DOHH2 (cell line): Measurements from ENCODE around the gene MDH1.
"Not testable (repeated sequence)": the region's sequence is repeated elsewhere in the genome, so short reads cannot be mapped to it uniquely, and the experiment has no call there.

ENCODE experiments used
- H3F3A ChIP-seq: fragments of 200-600 bp; sonication (generic), shearing (Covaris generic); 2 replicates; pipeline ENCODE4 v1.6.0; 2016; ENCODE audit warnings: antibody characterized with exemption, mild to moderate bottlenecking; ENCODE audit not compliant: control insufficient read depth, insufficient read depth
- H3K27ac ChIP-seq: fragments of 200-600 bp; sonication (generic); 2 replicates; pipeline ENCODE4 v1.5.1; 2014; ENCODE audit warnings: low read depth, mild to moderate bottlenecking, low read length, moderate library complexity
- H3K27me3 ChIP-seq: fragments of 200-600 bp; sonication (generic); 2 replicates; pipeline ENCODE4 v1.6.1; 2014; ENCODE audit warnings: mild to moderate bottlenecking, low read length, mixed read lengths; ENCODE audit not compliant: control insufficient read depth
- H3K36me3 ChIP-seq: fragments of 200-600 bp; sonication (generic); 2 replicates; pipeline ENCODE4 v1.6.1; 2014; ENCODE audit warnings: mild to moderate bottlenecking, low read length, moderate library complexity, mixed read lengths; ENCODE audit not compliant: control insufficient read depth
- H3K4me1 ChIP-seq: fragments of 200-600 bp; sonication (generic); 2 replicates; pipeline ENCODE4 v1.6.1; 2014; ENCODE audit warnings: mild to moderate bottlenecking, low read length, mixed read lengths; ENCODE audit not compliant: control insufficient read depth
- H3K4me2 ChIP-seq: fragments of 200-600 bp; sonication (generic); 2 replicates; pipeline ENCODE4 v1.6.0; 2014; ENCODE audit warnings: mild to moderate bottlenecking, low read length, moderate library complexity
- H3K4me3 ChIP-seq: fragments of 200-600 bp; sonication (generic); 2 replicates; pipeline ENCODE4 v1.5.1; 2014; ENCODE audit warnings: mild to moderate bottlenecking, low read length, mixed read lengths
- H3K79me2 ChIP-seq: fragments of 200-600 bp; sonication (generic); 2 replicates; pipeline ENCODE4 v1.6.1; 2014; ENCODE audit warnings: mild to moderate bottlenecking, low read length, mixed read lengths; ENCODE audit not compliant: control insufficient read depth
- H3K9me2 ChIP-seq: fragments of 200-600 bp; sonication (generic); replicated peaks from 2 replicates; pipeline ENCODE4 v1.6.1; 2014; ENCODE audit warnings: mild to moderate bottlenecking, low read length, mixed read lengths; ENCODE audit not compliant: control insufficient read depth
- H3K9me3 ChIP-seq: fragments of 200-600 bp; sonication (generic); 2 replicates; pipeline ENCODE4 v1.6.1; 2014; ENCODE audit warnings: antibody characterized with exemption, low read length, mixed read lengths; ENCODE audit not compliant: control insufficient read depth, insufficient read depth
- H4K20me1 ChIP-seq: fragments of 200-600 bp; sonication (generic); 2 replicates; pipeline ENCODE4 v1.6.0; 2014; ENCODE audit warnings: low read depth, mild to moderate bottlenecking, antibody characterized with exemption, low read length, moderate library complexity; ENCODE audit not compliant: control insufficient read depth, insufficient read depth
- CTCF ChIP-seq: fragments of 200-600 bp; sonication (generic); IDR thresholded peaks from one replicate; pipeline ENCODE4 v1.5.1; 2014; ENCODE audit warnings: antibody characterized with exemption, mild to moderate bottlenecking, low read depth, low read length; ENCODE audit not compliant: poor library complexity, severe bottlenecking
- EZH2phosphoT487 ChIP-seq: fragments of 200-600 bp; sonication (generic); IDR thresholded peaks from 2 replicates; pipeline ENCODE4 v1.6.1; 2017; ENCODE audit warnings: borderline replicate concordance, mild to moderate bottlenecking, antibody characterized with exemption, low read length, moderate library complexity, mixed read lengths

MDH1 gene

GRCh38 chr2:63545023-63545422 is 43.7 kb upstream of the MDH1 start:
- Histone ChIP-seq H3K9me3 (no peaks in the 10 kb centered on the region), H3K27me3 (no peaks in the 10 kb centered on the region), H3F3A (no peaks in the 10 kb centered on the region), H3K4me1 (no peaks in the 10 kb centered on the region), H3K79me2 (no peaks in the 10 kb centered on the region), H3K9me2 (no peaks in the 10 kb centered on the region), H4K20me1 (no peaks in the 10 kb centered on the region), H3K27ac (no peak overlapping the region), H3K4me3 (no peak overlapping the region), H3K4me2 (no peak overlapping the region), H3K36me3 (no peaks in the 10 kb centered on the region)
- TF ChIP-seq EZH2phosphoT487 (no peak), CTCF (no peak)

- no peaks in the 10 kb centered on the region for H3F3A ChIP-seq
- no peak overlapping the region for H3K4me2 ChIP-seq
- H3K9me2 ChIP-seq, result no peaks in the 10 kb centered on the region
- H3K36me3 ChIP-seq, result no peaks in the 10 kb centered on the region
- no peaks in the 10 kb centered on the region for H3K4me1 ChIP-seq
- no peak overlapping the region for H3K27ac ChIP-seq
- H3K79me2 ChIP-seq, result no peaks in the 10 kb centered on the region
- H3K4me3 ChIP-seq, result no peak overlapping the region
- TF ChIP-seq CTCF (no peak), EZH2phosphoT487 (no peak)
- no peaks in the 10 kb centered on the region for H4K20me1 ChIP-seq
- no peaks in the 10 kb centered on the region for H3K27me3 ChIP-seq
- H3K9me3 ChIP-seq, result no peaks in the 10 kb centered on the region
Measured at GRCh38 chr2:63553049-63553448, 35.7 kb upstream of the MDH1 start.

- TF ChIP-seq EZH2phosphoT487 (no peak), CTCF (no peak)
- Histone ChIP-seq H3F3A (no peaks in the 10 kb centered on the region), H3K79me2 (no peaks in the 10 kb centered on the region), H3K9me3 (no peaks in the 10 kb centered on the region), H3K4me3 (no peak overlapping the region), H3K4me1 (no peaks in the 10 kb centered on the region), H3K27ac (no peak overlapping the region), H3K27me3 (no peaks in the 10 kb centered on the region), H3K9me2 (no peaks in the 10 kb centered on the region), H3K36me3 (no peaks in the 10 kb centered on the region), H3K4me2 (no peak overlapping the region), H4K20me1 (no peaks in the 10 kb centered on the region)
Measured at GRCh38 chr2:63555299-63555698, 33.5 kb upstream of the MDH1 start.

- Histone ChIP-seq H3K4me1 (no peaks in the 10 kb centered on the region), H3K36me3 (no peaks in the 10 kb centered on the region), H3K9me2 (no peaks in the 10 kb centered on the region), H4K20me1 (no peaks in the 10 kb centered on the region), H3K79me2 (no peaks in the 10 kb centered on the region), H3K9me3 (no peaks in the 10 kb centered on the region), H3K4me3 (no peak overlapping the region), H3K4me2 (no peak overlapping the region), H3F3A (no peaks in the 10 kb centered on the region), H3K27me3 (no peaks in the 10 kb centered on the region), H3K27ac (no peak overlapping the region)
- no peak for TF ChIP-seq EZH2phosphoT487
Measured at GRCh38 chr2:63555931-63556330, 32.8 kb upstream of the MDH1 start.

- H3K4me1 ChIP-seq, H3K27ac ChIP-seq, H3K4me3 ChIP-seq, H3F3A ChIP-seq, H3K79me2 ChIP-seq, H3K9me3 ChIP-seq, H3K9me2 ChIP-seq, H4K20me1 ChIP-seq, H3K4me2 ChIP-seq, H3K27me3 ChIP-seq, H3K36me3 ChIP-seq: not testable (repeated sequence)
Measured at GRCh38 chr2:63557819-63558218, 30.9 kb upstream of the MDH1 start.

GRCh38 chr2:63558922-63559321 is 29.8 kb upstream of the MDH1 start:
- H4K20me1 ChIP-seq, H3K27ac ChIP-seq: not testable (repeated sequence)

More at GRCh38 chr2:63558922-63559321, 29.8 kb upstream of the MDH1 start:
- not testable (repeated sequence) for H3K4me1 ChIP-seq, H3K9me2 ChIP-seq, H3K4me3 ChIP-seq, H3K79me2 ChIP-seq, H3K9me3 ChIP-seq, H3F3A ChIP-seq, H3K27me3 ChIP-seq, H3K36me3 ChIP-seq, H3K4me2 ChIP-seq
